ENCODE results near the gene RNF31. TPM values are rescaled to one million over a fixed set of nuclear protein-coding genes. Genes with fewer than 3 reads are reported as not detected.
A peak's percentile ranks its signal among the peaks of the same experiment; 100 is the strongest.

RNF31 gene
- total and polyA plus RNA-seq, 2 of the 13 experiments (the other 11 are each of a cell fraction or from before 2014, with no cell fraction given): 48.2 to 86.8 TPM

- TF ChIP-seq MXD1 (CRISPR knock-in tag; IDR thresholded peaks at IDR 0.05) (peak; percentile 72), MED13 (CRISPR knock-in tag; IDR thresholded peaks at IDR 0.05) (peak; percentile 91; the same call in 1 of the 2 replicates), CEBPB (IDR thresholded peaks at IDR 0.05; ENCODE audit: borderline replicate concordance, low read depth, low read length) (no peak), ZBTB8A (CRISPR knock-in tag; IDR thresholded peaks at IDR 0.05; ENCODE audit: borderline replicate concordance, low read depth) (no peak; the same call in 1 of the 2 replicates), MTERF4 (CRISPR knock-in tag; IDR thresholded peaks at IDR 0.05) (no peak), MATR3 (CRISPR knock-in tag; IDR thresholded peaks at IDR 0.05) (0 out of 2 replicates have a peak, but pooled peaks have one; percentile 37), PREB (CRISPR knock-in tag; IDR thresholded peaks at IDR 0.05) (no peak), ZBTB21 (CRISPR knock-in tag; IDR thresholded peaks at IDR 0.05) (no peak), IKZF4 (CRISPR knock-in tag; IDR thresholded peaks at IDR 0.05; ENCODE audit: borderline replicate concordance, low read depth, not compliant biosample characterization) (peak; percentile 33), FLYWCH1 (CRISPR knock-in tag; IDR thresholded peaks at IDR 0.05) (no peak), MLX (CRISPR knock-in tag; IDR thresholded peaks at IDR 0.05) (no peak), DMTF1 (CRISPR knock-in tag; IDR thresholded peaks at IDR 0.05) (peak; percentile 80; the same call in 1 of the 2 replicates), RBAK (CRISPR knock-in tag; IDR thresholded peaks at IDR 0.05) (no peak), CERS6 (CRISPR knock-in tag; IDR thresholded peaks at IDR 0.05) (0 out of 2 replicates have a peak, but pooled peaks have one; percentile 67), ZNF207 (IDR thresholded peaks at IDR 0.05; ENCODE audit: borderline replicate concordance) (no peak), NFYB (CRISPR knock-in tag; IDR thresholded peaks at IDR 0.05) (0 out of 2 replicates have a peak, but pooled peaks have one; percentile 4), ATF7-NPFF (CRISPR knock-in tag; IDR thresholded peaks at IDR 0.05; ENCODE audit: low read depth) (peak; percentile 18; the same call in 1 of the 2 replicates)
Measured at GRCh38 chr14:24147761-24148428, 597 bp downstream of the RNF31 start (continued).

Data from HepG2 (cell line).